GM12892 (cell line): ENCODE results near the gene PXK.

ENCODE experiments used
- POLR2A ChIP-seq: IDR thresholded peaks from 2 replicates; pipeline ENCODE4 v1.6.1; 2011; ENCODE audit warnings: low read depth, low read length, control low read depth
- POLR2AphosphoS5 ChIP-seq: IDR thresholded peaks from 2 replicates; pipeline ENCODE4 v1.6.1; 2011; ENCODE audit warnings: low read depth, low read length, control low read depth

DNA sequence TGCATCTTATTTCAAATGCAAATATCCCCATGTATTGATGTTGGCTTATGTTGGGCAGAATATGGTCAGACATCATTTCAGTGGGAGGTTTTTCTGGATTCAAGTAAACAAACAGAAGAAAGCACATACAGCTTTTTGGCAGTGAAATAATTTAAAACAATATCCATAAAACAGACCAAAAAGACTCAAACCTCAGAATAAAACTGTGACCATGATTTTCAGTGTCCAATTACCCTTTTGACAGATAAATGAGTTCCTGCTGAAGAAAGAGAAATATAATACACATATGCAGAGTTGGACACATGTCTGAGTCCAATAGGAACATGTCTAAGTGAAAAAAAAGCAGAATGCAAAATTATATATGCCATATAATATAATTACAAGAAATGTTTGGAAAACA is 39.1 kb downstream of the PXK start:
- TF ChIP-seq POLR2A: no peak
- no peak for TF ChIP-seq POLR2AphosphoS5
